ENCODE results near the gene PDE8B. TPM values are rescaled to one million over a fixed set of nuclear protein-coding genes. Genes with fewer than 3 reads are reported as not detected.

Gene PDE8B
- total RNA-seq, 2 experiments from 2014 or later, result 0.68 TPM; not detected in 1

- no peak for DNase-seq
- peaks cover 12% of the 10 kb centered on the region for H3K36me3 Mint-ChIP-seq
- CTCF ChIA-PET, result interaction anchor here (1.1 kb wide), 2 partner anchors 10 to 18 kb away, joined by 4 read pairs; no protein-coding TSS in a partner anchor
- no peaks in the 10 kb centered on the region for H3K9me3 Mint-ChIP-seq (ENCODE audit: low read depth)
- H3K4me1 Mint-ChIP-seq, result no peaks in the 10 kb centered on the region
- H3K4me3 Mint-ChIP-seq, result no peak overlapping the region
- peaks cover 2% of the 10 kb centered on the region for H3K27me3 Mint-ChIP-seq
- H3K27ac Mint-ChIP-seq, result no peak overlapping the region
- ATAC-seq, result no peak
Observed at GRCh38 chr5:77419644-77420582, 209.4 kb downstream of the PDE8B start.

- Mint-ChIP-seq H3K9me3 (ENCODE audit: low read depth) (no peaks in the 10 kb centered on the region), H3K4me3 (no peak overlapping the region), H3K27me3 (peaks cover 2% of the 10 kb centered on the region), H3K27ac (no peak overlapping the region), H3K36me3 (peaks cover 14% of the 10 kb centered on the region), H3K4me1 (no peaks in the 10 kb centered on the region)
- ATAC-seq (no peak), DNase-seq (no peak)
- CTCF ChIA-PET, result interaction anchor here (1.1 kb wide), 1 partner anchor 11 kb away, joined by 4 read pairs; no protein-coding TSS in a partner anchor
Observed at GRCh38 chr5:77420940-77421339, 210.5 kb downstream of the PDE8B start.

GRCh38 chr5:77423022-77423750 is 212.7 kb downstream of the PDE8B start:
- DNase-seq, result no peak
- no peaks in the 10 kb centered on the region for H3K9me3 Mint-ChIP-seq (ENCODE audit: low read depth)
- H3K27ac Mint-ChIP-seq, result no peak overlapping the region
- peaks cover 17% of the 10 kb centered on the region for H3K36me3 Mint-ChIP-seq
- CTCF ChIA-PET, result interaction anchor here (0.8 kb wide), 1 partner anchor 69 kb away, joined by 3 read pairs; the partner anchor contains the start of gene WDR41
- ATAC-seq, result no peak
- no peaks in the 10 kb centered on the region for H3K27me3 Mint-ChIP-seq
- no peak overlapping the region for H3K4me3 Mint-ChIP-seq
- H3K4me1 Mint-ChIP-seq, result no peaks in the 10 kb centered on the region

- no peak overlapping the region for H3K27ac Mint-ChIP-seq
- H3K4me3 Mint-ChIP-seq, result no peak overlapping the region
- no peaks in the 10 kb centered on the region for H3K9me3 Mint-ChIP-seq (ENCODE audit: low read depth)
- H3K27me3 Mint-ChIP-seq, result no peaks in the 10 kb centered on the region
- DNase-seq, result no peak
- CTCF ChIA-PET, result no interaction called here
- no peak for ATAC-seq
- H3K4me1 Mint-ChIP-seq, result no peaks in the 10 kb centered on the region
- peaks cover 24% of the 10 kb centered on the region for H3K36me3 Mint-ChIP-seq
Observed at GRCh38 chr5:77424921-77425320, 214.4 kb downstream of the PDE8B start.

GRCh38 chr5:77425420-77425819 is 214.9 kb downstream of the PDE8B start:
- Mint-ChIP-seq H3K4me3 (no peak overlapping the region), H3K27me3 (no peaks in the 10 kb centered on the region), H3K4me1 (no peaks in the 10 kb centered on the region), H3K27ac (no peak overlapping the region), H3K9me3 (ENCODE audit: low read depth) (no peaks in the 10 kb centered on the region), H3K36me3 (peaks cover 26% of the 10 kb centered on the region)
- DNase-seq (no peak), ATAC-seq (no peak)
- CTCF ChIA-PET, result no interaction called here

GRCh38 chr5:77425998-77426659 is 215.6 kb downstream of the PDE8B start:
- no peaks in the 10 kb centered on the region for H3K27me3 Mint-ChIP-seq
- H3K27ac Mint-ChIP-seq, result no peak overlapping the region
- H3K9me3 Mint-ChIP-seq (ENCODE audit: low read depth), result no peaks in the 10 kb centered on the region
- peaks cover 28% of the 10 kb centered on the region for H3K36me3 Mint-ChIP-seq
- DNase-seq, result no peak
- CTCF ChIA-PET, result no interaction called here
- no peak overlapping the region for H3K4me3 Mint-ChIP-seq
- no peak for ATAC-seq
- H3K4me1 Mint-ChIP-seq, result no peaks in the 10 kb centered on the region

GRCh38 chr5:77426670-77427069 is 216.2 kb downstream of the PDE8B start:
- CTCF ChIA-PET, result interaction anchor here (1.0 to 1.3 kb wide), 2 partner anchors 17 to 66 kb away, joined by 3 to 4 read pairs; no protein-coding TSS in a partner anchor
- DNase-seq, result no peak

GRCh38 chr5:77427998-77428397 is 217.5 kb downstream of the PDE8B start:
- no peak for DNase-seq
- Mint-ChIP-seq H3K36me3 (peaks cover 40% of the 10 kb centered on the region), H3K9me3 (ENCODE audit: low read depth) (no peaks in the 10 kb centered on the region), H3K4me1 (no peaks in the 10 kb centered on the region), H3K4me3 (no peak overlapping the region), H3K27me3 (no peaks in the 10 kb centered on the region), H3K27ac (no peak overlapping the region)
- CTCF ChIA-PET, result interaction anchor here (1.3 kb wide), 1 partner anchor 18 kb away, joined by 4 read pairs; no protein-coding TSS in a partner anchor
- no peak for ATAC-seq

More at GRCh38 chr5:77426670-77427069, 216.2 kb downstream of the PDE8B start:
- no peaks in the 10 kb centered on the region for H3K9me3 Mint-ChIP-seq (ENCODE audit: low read depth)
- H3K4me3 Mint-ChIP-seq, result no peak overlapping the region
- no peaks in the 10 kb centered on the region for H3K27me3 Mint-ChIP-seq
- H3K36me3 Mint-ChIP-seq, result peaks cover 33% of the 10 kb centered on the region
- H3K27ac Mint-ChIP-seq, result no peak overlapping the region
- H3K4me1 Mint-ChIP-seq, result no peaks in the 10 kb centered on the region
- no peak for ATAC-seq

- H3K4me3 Mint-ChIP-seq, result no peak overlapping the region
- CTCF ChIA-PET, result no interaction called here
- H3K27ac Mint-ChIP-seq, result no peak overlapping the region
- H3K36me3 Mint-ChIP-seq, result peaks cover 39% of the 10 kb centered on the region
- no peak for ATAC-seq
- H3K4me1 Mint-ChIP-seq, result no peaks in the 10 kb centered on the region
- no peak for DNase-seq
- H3K27me3 Mint-ChIP-seq, result no peaks in the 10 kb centered on the region
- no peaks in the 10 kb centered on the region for H3K9me3 Mint-ChIP-seq (ENCODE audit: low read depth)
Observed at GRCh38 chr5:77428526-77428925, 218.0 kb downstream of the PDE8B start.

- Mint-ChIP-seq H3K4me1 (no peaks in the 10 kb centered on the region), H3K27ac (no peak overlapping the region), H3K36me3 (peaks cover 37% of the 10 kb centered on the region), H3K4me3 (no peak overlapping the region), H3K27me3 (no peaks in the 10 kb centered on the region), H3K9me3 (ENCODE audit: low read depth) (no peaks in the 10 kb centered on the region)
- DNase-seq (no peak), ATAC-seq (no peak)
- CTCF ChIA-PET, result no interaction called here
Observed at GRCh38 chr5:77430726-77431125, 220.2 kb downstream of the PDE8B start.

- Mint-ChIP-seq H3K4me3 (no peak overlapping the region), H3K27me3 (no peaks in the 10 kb centered on the region), H3K27ac (no peak overlapping the region), H3K9me3 (ENCODE audit: low read depth) (no peaks in the 10 kb centered on the region), H3K36me3 (peaks cover 36% of the 10 kb centered on the region), H3K4me1 (no peaks in the 10 kb centered on the region)
- DNase-seq (no peak), ATAC-seq (no peak)
- CTCF ChIA-PET, result no interaction called here
Observed at GRCh38 chr5:77431286-77431685, 220.8 kb downstream of the PDE8B start.

- no peak overlapping the region for H3K27ac Mint-ChIP-seq
- DNase-seq (no peak), ATAC-seq (no peak)
- H3K9me3 Mint-ChIP-seq (ENCODE audit: low read depth), result no peaks in the 10 kb centered on the region
- H3K4me1 Mint-ChIP-seq, result no peaks in the 10 kb centered on the region
- H3K36me3 Mint-ChIP-seq, result peaks cover 34% of the 10 kb centered on the region
- no peaks in the 10 kb centered on the region for H3K27me3 Mint-ChIP-seq
- H3K4me3 Mint-ChIP-seq, result no peak overlapping the region
- CTCF ChIA-PET, result no interaction called here
Observed at GRCh38 chr5:77431719-77432118, 221.2 kb downstream of the PDE8B start.

- H3K27me3 Mint-ChIP-seq, result no peaks in the 10 kb centered on the region
- H3K4me1 Mint-ChIP-seq, result no peaks in the 10 kb centered on the region
- no peak overlapping the region for H3K4me3 Mint-ChIP-seq
- ATAC-seq, result no peak
- CTCF ChIA-PET, result interaction anchor here (1.0 to 2.2 kb wide), 3 partner anchors 12 to 293 kb away, joined by 3 to 6 read pairs (median 6); no protein-coding TSS in a partner anchor
- H3K27ac Mint-ChIP-seq, result no peak overlapping the region
- no peak for DNase-seq
- peaks cover 22% of the 10 kb centered on the region for H3K36me3 Mint-ChIP-seq
- H3K9me3 Mint-ChIP-seq (ENCODE audit: low read depth), result no peaks in the 10 kb centered on the region
Observed at GRCh38 chr5:77437194-77437593, 226.7 kb downstream of the PDE8B start.

All from activated CD8-positive, alpha-beta memory T cell treated with anti-CD3 and anti-CD28 coated beads, Interleukin-2, amount 10 ng/mL, durations not matched to agents 7 days and 5 days (primary cell).